GM12891 (cell line): ENCODE measurements around the gene ICAM3.

Source experiments
- POLR2A ChIP-seq: IDR thresholded peaks from 2 replicates; pipeline ENCODE4 v1.6.1; 2011; ENCODE audit warnings: low read depth, low read length, control low read depth
- POLR2AphosphoS5 ChIP-seq: IDR thresholded peaks from 2 replicates; pipeline ENCODE4 v1.6.1; 2011; ENCODE audit warnings: low read depth, low read length, control low read depth
- SPI1 ChIP-seq: IDR thresholded peaks from 2 replicates; pipeline ENCODE4 v1.6.1; 2011; ENCODE audit warnings: low read depth, low read length, control low read depth

DNA sequence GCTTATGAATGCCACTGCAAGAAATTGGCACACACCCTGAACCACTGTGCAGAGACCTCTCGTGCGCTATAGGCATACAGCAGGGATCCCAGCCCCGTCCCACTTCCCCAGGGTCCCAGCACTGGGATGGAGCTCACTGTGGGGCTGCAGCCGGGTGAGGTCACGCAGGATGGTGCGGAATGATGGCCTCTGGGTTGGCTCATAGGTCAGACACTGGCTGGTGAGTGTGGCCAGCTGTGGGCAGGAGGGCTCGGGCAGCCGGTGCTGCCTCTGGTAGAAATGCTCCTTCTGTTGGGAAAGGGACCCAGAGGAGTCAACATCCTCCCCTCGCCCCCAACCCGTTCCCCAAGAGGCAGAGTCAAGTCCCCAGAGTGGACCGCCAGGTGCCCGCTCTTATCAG lies 17.0 kb upstream of the ICAM3 start:
- TF ChIP-seq POLR2A (no peak), POLR2AphosphoS5 (no peak), SPI1 (no peak)
